Keratinocyte (primary cell): ENCODE measurements around the gene DIS3L. TPM values are rescaled to one million over a fixed set of nuclear protein-coding genes. Genes with fewer than 3 reads are reported as not detected.

Experiments
- DNase-seq: peaks from one replicate; pipeline ENCODE4 v3.0.0-alpha.2; 2011; ENCODE audit warnings: low read depth, missing footprints, low spot score
- FAIRE-seq: peaks from 2 replicates; lab custom pipeline; 2011; peaks lifted over from hg19 to GRCh38; lab: Jason Lieb, UNC
- H2AFZ ChIP-seq: 2 replicates; pipeline ENCODE4 v1.6.0; 2012; ENCODE audit warnings: low read length, control low read depth, inconsistent platforms; ENCODE audit not compliant: control insufficient read depth
- H3K27ac ChIP-seq: 2 replicates; pipeline ENCODE4 v1.5.1; 2011; ENCODE audit warnings: low read length; ENCODE audit not compliant: control insufficient read depth, insufficient read depth
- H3K27me3 ChIP-seq: 3 replicates; pipeline ENCODE4 v1.6.0; 2011; ENCODE audit warnings: low read length; ENCODE audit not compliant: control insufficient read depth, insufficient read depth; ENCODE audit errors: extremely low read depth
- H3K36me3 ChIP-seq, 2 experiments: 2 replicates in 1 of 2; 3 replicates in 1 of 2; pipeline ENCODE4 v1.5.1; 2011; ENCODE audit warnings: low read length in 2 of 2, mild to moderate bottlenecking in 1 of 2; ENCODE audit not compliant: control insufficient read depth in 2 of 2, insufficient read depth in 2 of 2; ENCODE audit errors: extremely low read depth in 1 of 2
- H3K4me1 ChIP-seq: 3 replicates; pipeline ENCODE4 v1.5.1; 2011; ENCODE audit warnings: low read length; ENCODE audit not compliant: control insufficient read depth, insufficient read depth; ENCODE audit errors: extremely low read depth
- H3K4me2 ChIP-seq: 3 replicates; pipeline ENCODE4 v1.6.0; 2011; ENCODE audit warnings: low read depth, low read length; ENCODE audit not compliant: control insufficient read depth, insufficient read depth; ENCODE audit errors: extremely low read depth
- H3K4me3 ChIP-seq, 3 experiments: fragments of 200-600 bp in 1 of 3; sonication (generic) in 1 of 3; 2 replicates in 2 of 3; 3 replicates in 1 of 3; pipeline ENCODE4 v1.5.1; 2011 to 2016; ENCODE audit warnings: low read length in 3 of 3, mild to moderate bottlenecking in 3 of 3, control low read depth in 2 of 3, inconsistent platforms in 1 of 3, low read depth in 1 of 3, mixed read lengths in 1 of 3, mixed run types in 1 of 3, moderate library complexity in 1 of 3; ENCODE audit not compliant: control insufficient read depth in 2 of 3, insufficient read depth in 2 of 3; ENCODE audit errors: extremely low read depth in 1 of 3
- H3K79me2 ChIP-seq: 2 replicates; pipeline ENCODE4 v1.6.0; 2012; ENCODE audit warnings: low read length; ENCODE audit not compliant: control insufficient read depth, insufficient read depth
- H3K9ac ChIP-seq: 3 replicates; pipeline ENCODE4 v1.6.0; 2011; ENCODE audit warnings: low read length; ENCODE audit not compliant: control insufficient read depth, insufficient read depth; ENCODE audit errors: extremely low read depth
- H3K9me1 ChIP-seq: 3 replicates; pipeline ENCODE4 v1.6.0; 2011; ENCODE audit warnings: low read length; ENCODE audit not compliant: control insufficient read depth, insufficient read depth; ENCODE audit errors: extremely low read depth
- H3K9me3 ChIP-seq: 2 replicates; pipeline ENCODE4 v1.5.1; 2012; ENCODE audit warnings: low read depth, low read length; ENCODE audit not compliant: control insufficient read depth
- H4K20me1 ChIP-seq: 3 replicates; pipeline ENCODE4 v1.6.0; 2011; ENCODE audit warnings: low read length; ENCODE audit not compliant: control insufficient read depth, insufficient read depth; ENCODE audit errors: extremely low read depth
- EZH2 ChIP-seq: IDR thresholded peaks from one replicate; pipeline ENCODE4 v1.6.1; 2012; ENCODE audit warnings: inconsistent platforms, mild to moderate bottlenecking, low read length, moderate library complexity
- dilution Hi-C: fragments of 300-500 bp; cut with MboI; formaldehyde crosslinking; loops from one replicate; pipeline ENCODE4 v1.7.0; 2020; ENCODE audit warnings: low sequenced_read_pairs; ENCODE audit not compliant: extremely low pct_ligation_motif_present
- polyA plus RNA-seq, 5 experiments: library from polyadenylated mRNA; depleted of rRNA in 3 of 5; stranded (reverse) in 3 of 5; stranded (forward) in 1 of 5; unstranded in 1 of 5; fragments of >200 nt; gene quantifications; 1 replicate in 1 of 5; 2 replicates in 3 of 5; 3 replicates in 1 of 5; pipeline versions ENCODE4 v1.2.1 to v1.2.3, GENCODE V29; 2011 to 2012; ENCODE audit warnings: missing spikeins in 2 of 5, low read depth in 1 of 5, low replicate concordance in 1 of 5
- TF ChIP-seq, protein P1 (sequence below), 3 experiments: IDR thresholded peaks in 1 of 3; conservative IDR thresholded peaks in 1 of 3; optimal IDR thresholded peaks in 1 of 3; 2 replicates in 2 of 3; 3 replicates in 1 of 3; pipeline versions ENCODE3 to v1.5.1; 2011; ENCODE audit warnings: low read length in 3 of 3, mild to moderate bottlenecking in 3 of 3, moderate library complexity in 2 of 3, control low read depth in 1 of 3, inconsistent platforms in 1 of 3; ENCODE audit not compliant: insufficient read depth in 2 of 3; ENCODE audit errors: extremely low read depth in 1 of 3

The DIS3L gene
- polyA plus RNA-seq, 1 donor (not counting 4 experiments of a cell fraction or from before 2014, with no cell fraction given) = 12.2 TPM

DNA sequence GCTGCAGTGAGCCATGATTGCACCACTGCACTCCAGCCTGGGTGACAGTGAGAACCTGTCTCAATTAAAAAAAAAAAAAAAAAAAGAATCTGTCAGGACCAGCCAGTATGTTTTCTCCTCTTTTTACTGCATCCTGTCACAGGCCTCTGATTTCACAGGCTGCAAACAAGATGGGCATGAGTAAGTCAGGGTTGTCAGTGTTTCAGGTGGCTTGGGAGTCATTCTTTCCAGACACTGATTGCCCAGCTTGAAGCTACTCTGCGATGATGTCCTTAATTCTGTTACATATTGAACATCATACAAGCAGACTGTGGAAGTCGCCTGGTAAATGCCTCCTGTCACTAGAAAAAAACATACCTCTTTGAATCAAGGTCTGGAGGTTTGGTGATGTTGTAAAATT, 18.8 kb downstream of the DIS3L start:
- H3K27ac ChIP-seq = no peak overlapping the region
- DNase-seq (no peak), FAIRE-seq (no peak)
- H3K4me3 ChIP-seq = no peak overlapping the region
- TF ChIP-seq, protein P1, sequence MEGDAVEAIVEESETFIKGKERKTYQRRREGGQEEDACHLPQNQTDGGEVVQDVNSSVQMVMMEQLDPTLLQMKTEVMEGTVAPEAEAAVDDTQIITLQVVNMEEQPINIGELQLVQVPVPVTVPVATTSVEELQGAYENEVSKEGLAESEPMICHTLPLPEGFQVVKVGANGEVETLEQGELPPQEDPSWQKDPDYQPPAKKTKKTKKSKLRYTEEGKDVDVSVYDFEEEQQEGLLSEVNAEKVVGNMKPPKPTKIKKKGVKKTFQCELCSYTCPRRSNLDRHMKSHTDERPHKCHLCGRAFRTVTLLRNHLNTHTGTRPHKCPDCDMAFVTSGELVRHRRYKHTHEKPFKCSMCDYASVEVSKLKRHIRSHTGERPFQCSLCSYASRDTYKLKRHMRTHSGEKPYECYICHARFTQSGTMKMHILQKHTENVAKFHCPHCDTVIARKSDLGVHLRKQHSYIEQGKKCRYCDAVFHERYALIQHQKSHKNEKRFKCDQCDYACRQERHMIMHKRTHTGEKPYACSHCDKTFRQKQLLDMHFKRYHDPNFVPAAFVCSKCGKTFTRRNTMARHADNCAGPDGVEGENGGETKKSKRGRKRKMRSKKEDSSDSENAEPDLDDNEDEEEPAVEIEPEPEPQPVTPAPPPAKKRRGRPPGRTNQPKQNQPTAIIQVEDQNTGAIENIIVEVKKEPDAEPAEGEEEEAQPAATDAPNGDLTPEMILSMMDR (optimal IDR thresholded peaks at IDR 0.05 in 1 of 3, IDR thresholded peaks at IDR 0.05 in 1 of 3, conservative IDR thresholded peaks at IDR 0.05 in 1 of 3; ENCODE audit: extremely low read depth in 1 of 3, insufficient read depth in 2 of 3, low read length in 3 of 3) = no peak
- H3K4me2 ChIP-seq = no peak overlapping the region
- H2AFZ ChIP-seq = no peak overlapping the region
- H3K36me3 ChIP-seq = peaks cover 0 to 16% of the 10 kb centered on the region in 2 experiments
- no peaks in the 10 kb centered on the region for H3K79me2 ChIP-seq
- H3K9ac ChIP-seq = no peak overlapping the region
- dilution Hi-C loops = no loop called here
- H4K20me1 ChIP-seq = no peaks in the 10 kb centered on the region
- no peaks in the 10 kb centered on the region for H3K9me1 ChIP-seq
- H3K9me3 ChIP-seq = no peaks in the 10 kb centered on the region
- no peaks in the 10 kb centered on the region for H3K27me3 ChIP-seq
- H3K4me1 ChIP-seq = no peaks in the 10 kb centered on the region

DNA sequence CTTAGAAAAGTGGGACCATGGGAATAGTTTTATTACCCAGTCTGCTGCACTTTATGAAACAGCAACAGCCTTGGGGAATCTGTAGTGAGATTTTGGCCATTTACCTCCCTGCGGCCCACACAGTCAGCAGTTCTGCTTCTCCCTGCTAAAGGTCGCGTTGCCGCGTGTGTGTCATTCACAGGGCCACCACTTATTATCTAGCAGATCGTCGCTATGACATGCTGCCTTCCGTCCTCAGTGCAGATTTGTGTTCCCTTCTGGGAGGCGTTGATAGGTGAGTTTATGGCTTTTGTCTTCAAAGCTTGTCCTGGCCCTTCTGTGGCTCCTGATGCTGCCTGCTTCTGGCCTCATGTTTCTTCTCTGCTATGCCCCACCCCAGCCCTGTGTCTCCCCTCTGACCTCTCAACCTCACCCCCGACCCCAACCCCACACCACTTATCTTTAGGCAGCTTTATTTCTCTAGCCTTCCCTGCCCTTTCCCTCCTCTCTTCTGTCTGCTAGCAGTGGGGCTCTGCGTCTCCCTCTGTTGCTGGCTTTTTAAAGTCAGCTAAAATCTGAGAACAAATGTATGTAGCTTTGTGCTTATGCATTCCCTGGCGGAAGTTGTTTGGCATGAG, 30.1 kb downstream of the DIS3L start:
- Histone ChIP-seq H3K9ac (no peak overlapping the region), H3K9me3 (no peaks in the 10 kb centered on the region), H3K27me3 (no peaks in the 10 kb centered on the region), H3K4me3 (no peak overlapping the region), H3K79me2 (no peaks in the 10 kb centered on the region), H2AFZ (no peak overlapping the region), H3K4me2 (no peak overlapping the region), H3K36me3 (peaks cover 2 to 7% of the 10 kb centered on the region in 2 experiments), H3K27ac (no peak overlapping the region), H3K9me1 (no peaks in the 10 kb centered on the region), H3K4me1 (no peaks in the 10 kb centered on the region), H4K20me1 (no peaks in the 10 kb centered on the region)
- dilution Hi-C loops = no loop called here
- DNase-seq (no peak), FAIRE-seq (no peak)
- TF ChIP-seq, protein P1 (optimal IDR thresholded peaks at IDR 0.05 in 1 of 3, IDR thresholded peaks at IDR 0.05 in 1 of 3, conservative IDR thresholded peaks at IDR 0.05 in 1 of 3; ENCODE audit: extremely low read depth in 1 of 3, insufficient read depth in 2 of 3, low read length in 3 of 3) = no peak
- TF ChIP-seq EZH2 = no peak
